Common myeloid progenitor, CD34-positive (primary cell): Measurements from ENCODE around the gene GABBR2.

Experiments
- CTCF ChIA-PET: fragments of 350-600 bp; sonication (Branson Sonifier 250); formaldehyde crosslinking; loops from one replicate; lab custom pipeline; 2021; ENCODE audit warnings: antibody characterized with exemption; lab: Charles Lee
- POLR2A ChIA-PET: fragments of 350-600 bp; sonication (Branson Sonifier 250); formaldehyde crosslinking; loops from one replicate; lab custom pipeline; 2021; ENCODE audit warnings: antibody characterized with exemption; lab: Charles Lee
- DNase-seq, 3 donors: peaks; one replicate each; pipeline versions ENCODE4 v3.0.0 to v3.0.0-alpha.2; 2013
- H3K27ac ChIP-seq, 2 experiments: 1 replicate in 1 of 2; 2 replicates in 1 of 2; pipeline ENCODE4 v1.7.0; 2013; ENCODE audit warnings: inconsistent platforms in 2 of 2, low read length in 2 of 2, mild to moderate bottlenecking in 2 of 2, low read depth in 1 of 2, moderate library complexity in 1 of 2; ENCODE audit not compliant: severe bottlenecking in 2 of 2, insufficient read depth in 1 of 2, poor library complexity in 1 of 2
- H3K27me3 ChIP-seq, 5 experiments: replicated peaks in 2 of 5; 1 replicate in 3 of 5; 2 replicates in 2 of 5; pipeline versions ENCODE4 v1.6.1 to v1.7.0; 2013; ENCODE audit warnings: low read length in 4 of 5, mild to moderate bottlenecking in 2 of 5, moderate library complexity in 2 of 5, inconsistent platforms in 1 of 5; ENCODE audit not compliant: insufficient read depth in 5 of 5, control insufficient read depth in 4 of 5
- H3K36me3 ChIP-seq, 4 experiments: 1 replicate in 2 of 4; 2 replicates in 2 of 4; pipeline versions ENCODE4 v1.6.1 to v1.7.0; 2013; ENCODE audit warnings: low read length in 3 of 4, control low read depth in 1 of 4, mild to moderate bottlenecking in 1 of 4; ENCODE audit not compliant: control insufficient read depth in 4 of 4, insufficient read depth in 4 of 4
- H3K4me1 ChIP-seq, 4 experiments: 1 replicate in 3 of 4; 2 replicates in 1 of 4; pipeline versions ENCODE4 v1.6.1 to v1.7.1; 2013; ENCODE audit warnings: low read length in 3 of 4, mild to moderate bottlenecking in 3 of 4, control low read depth in 1 of 4, inconsistent platforms in 1 of 4, moderate library complexity in 1 of 4; ENCODE audit not compliant: control insufficient read depth in 4 of 4, insufficient read depth in 4 of 4; ENCODE audit errors: control extremely low read depth in 1 of 4
- H3K4me3 ChIP-seq, 7 experiments: 1 replicate in 4 of 7; 2 replicates in 3 of 7; pipeline versions ENCODE4 v1.5.1 to v1.7.0; 2013; ENCODE audit warnings: mild to moderate bottlenecking in 7 of 7, low read length in 6 of 7, moderate library complexity in 6 of 7, inconsistent platforms in 2 of 7, low read depth in 2 of 7, control low read depth in 1 of 7; ENCODE audit not compliant: insufficient read depth in 4 of 7, control insufficient read depth in 1 of 7; ENCODE audit errors: extremely low read depth in 1 of 7
- H3K9me3 ChIP-seq, 5 experiments: 1 replicate in 4 of 5; 2 replicates in 1 of 5; pipeline versions ENCODE4 v1.6.1 to v1.7.1; 2013; ENCODE audit warnings: low read length in 4 of 5, mild to moderate bottlenecking in 2 of 5, inconsistent platforms in 1 of 5, low read depth in 1 of 5, moderate library complexity in 1 of 5; ENCODE audit not compliant: control insufficient read depth in 4 of 5, insufficient read depth in 2 of 5; ENCODE audit errors: control extremely low read depth in 1 of 5
- WGBS: methylation state at CpG from one replicate; pipeline ENCODE4 v1.1.5; 2013; ENCODE audit not compliant: insufficient coverage; 5-methylcytosine and 5-hydroxymethylcytosine counted together

The GABBR2 gene

DNA sequence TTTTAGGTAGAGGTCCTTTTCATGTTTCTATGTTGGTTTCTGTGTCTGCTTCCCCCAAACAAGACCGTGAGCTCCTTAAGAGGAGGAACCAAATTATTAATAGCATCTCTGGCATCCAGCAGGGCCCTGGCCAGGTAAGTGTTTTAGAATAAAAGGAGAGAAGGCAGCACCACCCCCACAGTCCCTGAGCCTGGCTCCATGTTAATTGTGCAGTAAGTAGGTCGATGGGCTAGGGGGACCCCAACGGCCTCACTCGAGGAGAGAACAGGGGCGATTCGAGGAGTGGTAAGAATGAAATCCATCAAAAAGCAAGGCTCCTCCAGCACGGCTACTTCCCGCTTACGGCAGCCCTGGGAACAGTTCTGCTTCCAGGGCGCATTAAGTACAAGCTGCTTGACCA is 67.0 kb downstream of the GABBR2 start:
- DNase-seq, result no peak
- H3K27me3 ChIP-seq, result peaks cover 0 to 27% (median 6%) of the 10 kb centered on the region in 5 experiments
- H3K9me3 ChIP-seq, result peaks cover 0 to 13% (median 0%) of the 10 kb centered on the region in 5 experiments
- H3K36me3 ChIP-seq, result no peaks in the 10 kb centered on the region
- ChIA-PET CTCF (no interaction called here), POLR2A (no interaction called here)
- H3K27ac ChIP-seq, result no peak overlapping the region
- 83% methylated on average over 8 of the region's 10 CpGs for WGBS
- no peak overlapping the region for H3K4me3 ChIP-seq
- no peaks in the 10 kb centered on the region for H3K4me1 ChIP-seq

- H3K36me3 ChIP-seq, result no peaks in the 10 kb centered on the region
- H3K27ac ChIP-seq, result no peak overlapping the region
- peaks cover 0 to 13% (median 0%) of the 10 kb centered on the region in 5 experiments for H3K9me3 ChIP-seq
- H3K4me1 ChIP-seq, result no peaks in the 10 kb centered on the region
- no peak overlapping the region for H3K4me3 ChIP-seq
- no peak for DNase-seq
- CTCF ChIA-PET, result no interaction called here
- POLR2A ChIA-PET, result no interaction called here
- H3K27me3 ChIP-seq, result peaks cover 0 to 27% (median 6%) of the 10 kb centered on the region in 5 experiments
- 93% methylated on average over 2 of the region's 3 CpGs for WGBS
These were observed 68.3 kb downstream of the GABBR2 start for GRCh38 chr9:98640394-98640793.

DNA sequence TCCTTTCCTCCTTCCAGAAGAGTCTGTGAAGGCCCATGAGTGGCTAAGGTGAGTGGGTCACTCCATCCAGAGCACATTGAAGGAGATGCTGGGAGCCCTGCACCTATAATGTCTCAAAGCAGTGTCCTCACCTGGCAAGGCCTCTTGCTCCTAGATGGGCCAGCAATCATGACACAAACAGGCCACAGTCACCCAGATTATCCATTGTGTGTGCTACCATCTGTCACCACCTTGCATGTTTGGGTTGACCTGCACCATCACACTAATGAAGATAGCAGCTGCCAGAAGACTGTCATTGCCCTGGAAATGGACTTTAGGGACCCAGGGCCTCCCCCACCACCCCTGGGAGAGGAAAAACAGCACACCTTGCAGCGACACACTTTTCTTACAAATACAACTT is 69.6 kb downstream of the GABBR2 start:
- Histone ChIP-seq H3K4me1 (no peaks in the 10 kb centered on the region), H3K4me3 (no peak overlapping the region), H3K36me3 (no peaks in the 10 kb centered on the region), H3K27ac (no peak overlapping the region), H3K9me3 (peaks cover 0 to 4% (median 0%) of the 10 kb centered on the region in 5 experiments), H3K27me3 (peaks cover 0 to 24% (median 6%) of the 10 kb centered on the region in 5 experiments)
- CTCF ChIA-PET, result no interaction called here
- no CpG with 5 or more reads among the region's 1 CpG for WGBS
- no peak for DNase-seq
- POLR2A ChIA-PET, result interaction anchor here (1.1 kb wide), 1 partner anchor 11 kb away, joined by 3 read pairs; no protein-coding TSS in a partner anchor

DNA sequence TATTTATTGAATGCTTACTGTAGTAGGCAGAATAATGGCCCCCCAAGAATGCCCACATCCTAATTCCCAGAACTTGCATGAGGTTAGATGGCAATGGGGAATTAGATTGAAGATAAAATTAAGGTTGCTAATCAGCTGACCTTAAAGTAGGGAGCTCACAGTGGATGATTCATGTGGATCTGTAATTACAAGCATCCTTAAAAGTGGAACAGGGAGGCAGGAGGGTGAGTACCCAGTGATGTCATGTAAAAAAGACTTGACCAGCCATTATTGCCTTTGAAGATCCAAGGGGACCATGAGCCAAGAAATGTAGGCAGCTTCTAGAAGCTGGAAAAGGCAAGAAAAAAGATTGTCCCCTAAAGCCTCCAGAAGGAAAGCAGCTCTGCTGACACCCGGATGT is 71.4 kb downstream of the GABBR2 start:
- Histone ChIP-seq H3K27me3 (peaks cover 0 to 11% (median 6%) of the 10 kb centered on the region in 5 experiments), H3K36me3 (no peaks in the 10 kb centered on the region), H3K4me1 (no peaks in the 10 kb centered on the region), H3K27ac (no peak overlapping the region), H3K9me3 (no peaks in the 10 kb centered on the region), H3K4me3 (no peak overlapping the region)
- POLR2A ChIA-PET, result no interaction called here
- DNase-seq, result no peak
- CTCF ChIA-PET, result no interaction called here
- 100% methylated on average over 1 of the region's 1 CpG for WGBS

DNA sequence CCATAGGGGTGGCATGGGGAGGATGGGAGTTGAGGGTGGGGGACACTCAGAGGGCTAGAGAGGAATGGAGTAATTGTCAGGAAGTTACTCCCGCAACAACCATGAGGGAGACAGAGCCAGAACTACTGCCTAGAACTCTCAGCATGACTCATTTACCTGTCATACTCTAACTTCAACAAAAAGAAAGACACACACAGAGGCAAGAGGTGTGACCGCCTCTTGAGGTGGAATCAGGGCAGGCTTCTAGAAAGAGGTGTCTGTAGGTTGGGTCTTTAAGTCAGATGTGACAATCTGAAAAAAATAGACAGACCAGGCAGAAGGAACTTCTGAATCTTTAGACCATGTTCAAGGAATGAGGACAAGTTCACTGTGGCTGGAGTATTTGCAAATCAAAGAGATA is 73.4 kb downstream of the GABBR2 start:
- Histone ChIP-seq H3K27ac (no peak overlapping the region), H3K27me3 (peaks cover 0 to 7% (median 4%) of the 10 kb centered on the region in 5 experiments), H3K4me3 (no peak overlapping the region), H3K4me1 (no peaks in the 10 kb centered on the region), H3K9me3 (no peaks in the 10 kb centered on the region), H3K36me3 (no peaks in the 10 kb centered on the region)
- WGBS, result no CpG with 5 or more reads among the region's 2 CpGs
- no peak for DNase-seq
- POLR2A ChIA-PET, result no interaction called here
- CTCF ChIA-PET, result no interaction called here

GRCh38 chr9:98634685-98635336 is 73.9 kb downstream of the GABBR2 start:
- no peak for DNase-seq
- Histone ChIP-seq H3K27me3 (peaks cover 0 to 11% (median 5%) of the 10 kb centered on the region in 5 experiments), H3K36me3 (no peaks in the 10 kb centered on the region), H3K4me1 (no peaks in the 10 kb centered on the region), H3K27ac (no peak overlapping the region), H3K9me3 (no peaks in the 10 kb centered on the region), H3K4me3 (no peak overlapping the region)
- POLR2A ChIA-PET, result no interaction called here
- CTCF ChIA-PET, result interaction anchor here (0.6 kb wide), 1 partner anchor 119 kb away, joined by 3 read pairs; no protein-coding TSS in a partner anchor
- 95% methylated on average over 7 of the region's 7 CpGs for WGBS

- Histone ChIP-seq H3K27ac (no peak overlapping the region), H3K4me1 (no peaks in the 10 kb centered on the region), H3K9me3 (no peaks in the 10 kb centered on the region), H3K27me3 (peaks cover 0 to 24% (median 14%) of the 10 kb centered on the region in 5 experiments), H3K36me3 (no peaks in the 10 kb centered on the region), H3K4me3 (no peak overlapping the region)
- POLR2A ChIA-PET, result no interaction called here
- 92% methylated on average over 2 of the region's 4 CpGs for WGBS
- CTCF ChIA-PET, result no interaction called here
- no peak for DNase-seq
These were observed 75.9 kb downstream of the GABBR2 start for GRCh38 chr9:98632839-98633238.
